Muscle of leg (tissue), 11 donors: ENCODE results near the gene STPG2. TPM values are rescaled to one million over a fixed set of nuclear protein-coding genes. Genes with fewer than 3 reads are reported as not detected.
"Not testable (repeated sequence)": the region's sequence is repeated elsewhere in the genome, so short reads cannot be mapped to it uniquely, and the experiment has no call there.

ENCODE experiments used
- DNase-seq: peaks from one replicate; pipeline ENCODE4 v3.0.0; 2013
- H3K27ac ChIP-seq: one replicate; pipeline ENCODE4 v1.5.1; 2013; ENCODE audit warnings: mild to moderate bottlenecking, low read length, control low read depth
- H3K27me3 ChIP-seq: one replicate; pipeline ENCODE4 v1.6.1; 2013; ENCODE audit warnings: low read length; ENCODE audit not compliant: control insufficient read depth, insufficient read depth
- H3K36me3 ChIP-seq: one replicate; pipeline ENCODE4 v1.6.1; 2013; ENCODE audit warnings: low read length; ENCODE audit not compliant: control insufficient read depth, insufficient read depth
- H3K4me1 ChIP-seq: one replicate; pipeline ENCODE4 v1.6.1; 2013; ENCODE audit warnings: low read length; ENCODE audit not compliant: control insufficient read depth, insufficient read depth
- H3K4me3 ChIP-seq: one replicate; pipeline ENCODE4 v1.5.1; 2013; ENCODE audit warnings: low read length, control low read depth
- H3K9me3 ChIP-seq: replicated peaks from 2 replicates; pipeline ENCODE4 v1.6.1; 2013; ENCODE audit warnings: low read depth, low read length; ENCODE audit not compliant: control insufficient read depth
- WGBS: methylation state at CpG from one replicate; pipeline ENCODE4 v1.1.5; 2013; ENCODE audit warnings: missing lambda C conversion rate; ENCODE audit not compliant: insufficient coverage; 5-methylcytosine and 5-hydroxymethylcytosine counted together
- polyA plus RNA-seq, 8 donors: library from polyadenylated mRNA; unstranded; fragments of 120-200 nt; gene quantifications; one replicate each; pipeline versions ENCODE4 v1.2.1 to v1.2.3, GENCODE V29; 2013; ENCODE audit warnings: inconsistent platforms in 1 of 8, low replicate concordance in 1 of 8; ENCODE audit not compliant: insufficient read length in 8 of 8, insufficient read depth in 1 of 8
- total RNA-seq: library from RNA; stranded (reverse); fragments of 120-200 nt; gene quantifications from one replicate; pipeline ENCODE4 v1.2.4, GENCODE V29; 2013

Gene STPG2
- total and polyA plus RNA-seq, 9 donors = 0.04 to 0.18 (median 0.10) TPM; not detected in 5

DNA sequence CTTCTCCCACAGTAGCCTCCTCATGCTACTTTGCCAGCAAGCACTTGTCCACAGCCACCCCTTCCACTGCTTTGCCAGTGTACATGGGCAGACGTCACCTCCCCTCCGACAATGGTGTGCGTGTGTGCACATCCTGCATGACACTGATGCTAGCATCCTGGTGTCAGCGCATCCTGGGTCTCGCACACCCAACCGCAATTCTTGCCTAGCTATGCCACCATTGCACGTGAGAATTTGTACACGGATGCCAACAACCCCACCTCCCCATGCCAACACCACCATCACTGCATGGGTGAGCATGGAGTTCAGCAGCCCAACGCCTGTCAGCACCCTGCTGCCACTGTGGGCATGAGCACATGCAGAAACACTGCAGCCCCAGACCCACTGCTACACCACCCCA, 550.0 kb downstream of the STPG2 start:
- Histone ChIP-seq H3K4me1 (no peaks in the 10 kb centered on the region), H3K27ac (no peak overlapping the region), H3K9me3 (no peaks in the 10 kb centered on the region), H3K36me3 (no peaks in the 10 kb centered on the region), H3K4me3 (no peak overlapping the region), H3K27me3 (no peaks in the 10 kb centered on the region)
- DNase-seq = no peak
- WGBS = 93% methylated on average over 9 of the region's 9 CpGs

DNA sequence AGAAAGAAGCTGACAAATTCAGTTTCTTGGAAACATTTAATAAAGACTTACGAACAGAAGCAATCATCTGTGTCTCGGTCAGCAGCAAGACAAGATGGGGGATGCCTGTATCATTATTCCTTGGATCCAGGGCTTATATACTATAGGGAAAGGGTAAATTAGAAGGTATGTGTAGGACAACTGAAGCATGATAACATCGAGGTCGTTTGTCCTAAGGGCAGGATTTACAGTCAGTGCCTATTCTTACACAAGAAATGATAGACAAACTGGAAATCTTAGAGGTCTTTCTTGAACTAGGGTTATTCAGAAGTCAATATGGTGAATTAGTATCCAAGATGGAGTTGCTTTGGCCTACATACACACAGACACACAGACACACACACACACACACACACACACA, 553.0 kb downstream of the STPG2 start:
- WGBS = 100% methylated on average over 1 of the region's 4 CpGs
- Histone ChIP-seq H3K27ac (no peak overlapping the region), H3K4me1 (no peaks in the 10 kb centered on the region), H3K4me3 (no peak overlapping the region), H3K27me3 (no peaks in the 10 kb centered on the region), H3K9me3 (no peaks in the 10 kb centered on the region), H3K36me3 (no peaks in the 10 kb centered on the region)
- DNase-seq = no peak

DNA sequence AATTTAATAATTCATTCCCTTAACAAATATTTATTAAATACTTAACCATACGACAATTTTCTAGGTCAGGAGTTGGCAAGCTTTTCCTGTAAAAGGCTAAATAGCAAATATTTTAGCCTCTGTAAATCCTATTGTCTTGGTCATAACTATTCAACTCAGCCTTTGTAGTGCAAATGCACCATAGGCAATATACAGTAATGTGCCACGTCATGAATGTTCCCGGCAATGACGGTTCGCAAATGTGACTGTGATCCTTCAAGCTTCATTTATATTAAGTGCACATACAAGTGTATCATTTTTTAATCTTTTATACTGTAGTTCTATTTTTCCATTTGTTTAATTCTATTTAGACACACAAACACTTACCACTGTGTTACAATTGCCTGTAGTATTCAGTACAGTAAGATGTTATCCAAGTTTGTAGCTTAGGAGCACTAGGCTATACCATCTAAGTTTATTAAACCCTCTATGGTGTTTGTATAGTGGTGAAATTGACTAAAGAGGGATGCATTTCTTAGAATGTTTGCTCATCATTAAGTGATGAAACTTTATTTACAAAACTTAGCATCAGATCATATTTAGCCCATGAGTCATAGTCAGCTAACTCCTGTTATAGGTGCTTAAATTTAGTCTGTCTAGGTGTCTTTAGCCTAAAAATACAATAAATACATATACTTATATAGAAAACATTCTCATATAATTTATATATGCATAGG, 553.6 kb downstream of the STPG2 start:
- Histone ChIP-seq H3K27ac (no peak overlapping the region), H3K4me1 (no peaks in the 10 kb centered on the region), H3K9me3 (no peaks in the 10 kb centered on the region), H3K36me3 (no peaks in the 10 kb centered on the region), H3K4me3 (no peak overlapping the region), H3K27me3 (no peaks in the 10 kb centered on the region)
- WGBS = no CpG with 5 or more reads among the region's 5 CpGs
- no peak for DNase-seq

DNA sequence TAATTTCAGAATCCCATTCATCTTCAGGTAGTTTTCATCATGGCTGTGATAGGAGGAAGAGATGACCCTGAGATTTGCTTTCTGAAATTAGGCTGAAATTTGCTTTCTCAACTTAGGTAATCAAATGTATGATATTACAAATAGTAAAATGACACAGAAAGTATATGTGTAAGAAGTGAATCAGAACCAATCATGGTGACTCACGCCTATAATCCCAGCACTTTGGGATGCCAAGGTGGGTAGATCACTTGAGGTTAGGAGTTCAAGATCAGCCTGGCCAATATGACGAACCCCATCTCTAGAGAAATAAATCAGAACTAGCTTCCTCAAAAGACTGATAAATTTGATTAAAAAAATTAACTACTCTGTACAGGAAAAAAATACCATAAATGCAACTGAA, 555.4 kb downstream of the STPG2 start:
- Histone ChIP-seq H3K27me3 (no peaks in the 10 kb centered on the region), H3K27ac (no peak overlapping the region), H3K36me3 (no peaks in the 10 kb centered on the region), H3K4me1 (no peaks in the 10 kb centered on the region), H3K9me3 (no peaks in the 10 kb centered on the region), H3K4me3 (no peak overlapping the region)
- no CpG with 5 or more reads among the region's 2 CpGs for WGBS
- no peak for DNase-seq

- Histone ChIP-seq H3K9me3 (no peaks in the 10 kb centered on the region), H3K27ac (no peak overlapping the region), H3K4me1 (no peaks in the 10 kb centered on the region), H3K27me3 (no peaks in the 10 kb centered on the region), H3K36me3 (no peaks in the 10 kb centered on the region), H3K4me3 (no peak overlapping the region)
- no peak for DNase-seq
Measured at GRCh38 chr4:97585274-97585673, 558.0 kb downstream of the STPG2 start.

- no peak overlapping the region for H3K4me3 ChIP-seq
- no peaks in the 10 kb centered on the region for H3K36me3 ChIP-seq
- no peaks in the 10 kb centered on the region for H3K4me1 ChIP-seq
- no peak for DNase-seq
- no peaks in the 10 kb centered on the region for H3K27me3 ChIP-seq
- no peaks in the 10 kb centered on the region for H3K9me3 ChIP-seq
- WGBS = no CpG with 5 or more reads among the region's 1 CpG
- H3K27ac ChIP-seq = no peak overlapping the region
Measured at GRCh38 chr4:97582890-97583289, 560.4 kb downstream of the STPG2 start.

- Histone ChIP-seq H3K4me1 (no peaks in the 10 kb centered on the region), H3K27me3 (no peaks in the 10 kb centered on the region), H3K27ac (no peak overlapping the region), H3K4me3 (no peak overlapping the region), H3K36me3 (no peaks in the 10 kb centered on the region), H3K9me3 (no peaks in the 10 kb centered on the region)
- no peak for DNase-seq
- no CpG with 5 or more reads among the region's 2 CpGs for WGBS
Measured at GRCh38 chr4:97577004-97577403, 566.3 kb downstream of the STPG2 start.

DNA sequence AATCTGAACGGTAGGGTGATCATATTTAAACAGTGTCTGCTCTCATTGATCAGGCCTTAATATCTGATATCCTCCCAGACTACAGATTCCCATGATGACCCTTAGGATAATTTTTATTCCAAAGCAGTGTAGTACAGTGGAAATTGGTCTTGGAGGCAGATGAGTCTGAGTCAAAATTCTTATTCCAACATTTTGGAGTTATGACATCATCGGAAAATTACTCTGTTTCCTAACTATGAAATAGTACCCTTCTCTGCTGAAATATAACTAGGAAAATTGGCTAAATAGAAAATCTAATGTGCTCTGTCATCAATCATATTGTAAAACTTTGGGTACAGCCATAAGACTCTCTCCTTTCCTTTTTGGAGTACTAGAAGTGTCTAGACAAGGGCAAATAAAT, 583.3 kb downstream of the STPG2 start:
- no peak for DNase-seq
- Histone ChIP-seq H3K27ac (no peak overlapping the region), H3K4me1 (no peaks in the 10 kb centered on the region), H3K27me3 (no peaks in the 10 kb centered on the region), H3K36me3 (no peaks in the 10 kb centered on the region), H3K9me3 (peaks cover 2% of the 10 kb centered on the region), H3K4me3 (no peak overlapping the region)
- WGBS = no CpG with 5 or more reads among the region's 2 CpGs

DNA sequence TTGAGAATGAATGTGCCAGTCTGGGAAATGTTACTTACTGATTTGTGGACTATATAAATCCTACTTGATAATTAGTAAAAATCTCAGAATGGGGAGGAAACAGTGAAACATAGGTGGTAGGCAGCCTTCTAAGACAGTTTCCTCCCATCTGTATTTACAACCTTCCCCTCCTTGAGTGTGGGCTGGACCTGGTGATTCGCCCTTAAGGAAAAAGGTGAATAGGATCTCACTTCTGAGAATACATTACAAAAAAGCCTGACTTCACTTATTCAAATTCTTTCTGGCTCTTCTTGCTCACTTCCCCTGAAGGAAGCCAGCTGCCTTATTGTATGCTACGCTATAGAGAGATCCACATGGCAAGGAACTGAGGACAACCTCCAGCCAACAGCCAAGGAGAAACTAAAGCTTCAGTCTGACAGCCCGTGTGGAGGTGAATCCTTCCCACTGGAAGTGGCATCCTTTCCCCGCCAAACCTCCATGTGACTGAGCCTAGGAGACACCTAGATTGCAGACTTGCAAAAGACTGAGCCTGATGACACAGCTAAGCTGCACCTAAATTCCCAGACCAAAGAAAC, 585.0 kb downstream of the STPG2 start:
- H3K27me3 ChIP-seq = no peaks in the 10 kb centered on the region
- no peaks in the 10 kb centered on the region for H3K4me1 ChIP-seq
- H3K4me3 ChIP-seq = no peak overlapping the region
- H3K27ac ChIP-seq = no peak overlapping the region
- no peaks in the 10 kb centered on the region for H3K36me3 ChIP-seq
- DNase-seq = no peak
- 60% methylated on average over 1 of the region's 4 CpGs for WGBS
- H3K9me3 ChIP-seq = peaks cover 2% of the 10 kb centered on the region

DNA sequence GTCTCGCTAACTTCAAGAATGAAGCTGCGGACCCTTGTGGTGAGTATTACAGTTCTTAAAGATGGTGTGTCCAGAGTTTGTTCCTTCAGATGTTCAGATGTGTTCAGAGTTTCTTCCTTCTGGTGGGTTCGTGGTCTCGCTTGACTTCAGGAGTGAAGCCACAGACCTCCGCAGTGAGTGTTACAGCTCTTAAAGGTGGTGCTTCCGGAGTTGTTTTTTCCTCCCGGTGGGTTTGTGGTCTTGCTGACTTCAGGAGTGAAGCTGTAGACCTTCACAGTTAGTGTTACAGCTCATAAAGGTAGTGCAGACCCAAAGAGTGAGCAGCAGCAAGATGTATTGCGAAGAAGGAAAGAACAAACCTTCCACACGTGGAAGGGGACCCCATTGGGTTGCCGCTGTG, 592.6 kb downstream of the STPG2 start:
- not testable (repeated sequence) for H3K27me3 ChIP-seq

More for the DNA sequence above, 592.6 kb downstream of the STPG2 start:
- not testable (repeated sequence) for H3K4me3 ChIP-seq, H3K36me3 ChIP-seq, DNase-seq, H3K27ac ChIP-seq, H3K9me3 ChIP-seq, H3K4me1 ChIP-seq
- 63% methylated on average over 2 of the region's 10 CpGs for WGBS
